Epithelial cell of prostate (primary cell): Measurements from ENCODE around the gene GRIN3B.

ENCODE experiments used
- DNase-seq: peaks from one replicate; pipeline ENCODE4 v3.0.0-alpha.2; 2011; ENCODE audit warnings: low read depth, low spot score
- H3K27ac ChIP-seq: fragments of 450-650 bp; 2 replicates; pipeline ENCODE4 v1.5.1; 2017; ENCODE audit warnings: mild to moderate bottlenecking

The GRIN3B gene

DNA sequence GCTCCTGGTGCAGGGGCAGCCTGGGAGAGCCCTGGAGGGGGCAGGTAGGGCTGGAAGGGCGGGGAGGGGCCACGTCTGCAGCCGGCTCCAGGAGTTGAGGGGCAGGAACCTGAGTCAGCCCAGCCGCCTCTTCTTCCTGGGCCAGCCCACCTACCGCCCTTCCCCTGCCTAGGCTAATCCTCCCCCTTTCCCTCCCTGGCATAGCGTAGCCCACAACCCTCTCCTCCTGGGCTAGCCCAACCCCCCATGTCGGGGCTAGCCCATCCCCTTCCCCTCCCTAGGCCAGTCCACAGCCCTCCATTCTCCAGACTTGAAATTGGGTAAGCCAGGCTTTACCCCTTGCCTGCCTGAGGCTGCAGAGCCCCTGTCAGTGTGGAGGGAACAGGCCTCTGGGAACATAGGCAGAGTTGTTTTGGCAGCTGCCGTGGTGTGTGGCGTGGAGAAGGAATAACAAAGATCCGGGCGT, 36.7 kb upstream of the GRIN3B start:
- no peak for DNase-seq
- H3K27ac ChIP-seq = no peak overlapping the region

DNA sequence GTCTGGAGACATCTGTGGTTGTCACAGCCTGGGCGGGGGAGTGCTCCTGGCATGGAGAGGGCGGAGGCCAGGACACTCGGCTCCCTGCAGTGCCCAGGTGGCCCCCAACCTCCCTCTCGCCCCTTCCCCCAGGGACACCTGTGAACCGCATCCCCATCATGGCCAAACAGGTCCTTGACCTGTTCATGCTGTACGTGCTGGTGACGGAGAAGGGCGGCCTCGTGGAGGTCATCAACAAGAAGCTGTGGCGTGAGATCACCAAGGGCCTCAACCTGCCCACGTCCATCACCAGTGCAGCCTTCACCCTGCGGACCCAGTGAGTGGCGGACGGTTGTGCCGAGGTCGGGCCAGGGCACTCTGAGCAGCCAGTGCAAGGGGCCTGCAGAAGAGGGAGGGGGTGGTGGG, 36.1 kb upstream of the GRIN3B start:
- no peak overlapping the region for H3K27ac ChIP-seq
- no peak for DNase-seq

DNA sequence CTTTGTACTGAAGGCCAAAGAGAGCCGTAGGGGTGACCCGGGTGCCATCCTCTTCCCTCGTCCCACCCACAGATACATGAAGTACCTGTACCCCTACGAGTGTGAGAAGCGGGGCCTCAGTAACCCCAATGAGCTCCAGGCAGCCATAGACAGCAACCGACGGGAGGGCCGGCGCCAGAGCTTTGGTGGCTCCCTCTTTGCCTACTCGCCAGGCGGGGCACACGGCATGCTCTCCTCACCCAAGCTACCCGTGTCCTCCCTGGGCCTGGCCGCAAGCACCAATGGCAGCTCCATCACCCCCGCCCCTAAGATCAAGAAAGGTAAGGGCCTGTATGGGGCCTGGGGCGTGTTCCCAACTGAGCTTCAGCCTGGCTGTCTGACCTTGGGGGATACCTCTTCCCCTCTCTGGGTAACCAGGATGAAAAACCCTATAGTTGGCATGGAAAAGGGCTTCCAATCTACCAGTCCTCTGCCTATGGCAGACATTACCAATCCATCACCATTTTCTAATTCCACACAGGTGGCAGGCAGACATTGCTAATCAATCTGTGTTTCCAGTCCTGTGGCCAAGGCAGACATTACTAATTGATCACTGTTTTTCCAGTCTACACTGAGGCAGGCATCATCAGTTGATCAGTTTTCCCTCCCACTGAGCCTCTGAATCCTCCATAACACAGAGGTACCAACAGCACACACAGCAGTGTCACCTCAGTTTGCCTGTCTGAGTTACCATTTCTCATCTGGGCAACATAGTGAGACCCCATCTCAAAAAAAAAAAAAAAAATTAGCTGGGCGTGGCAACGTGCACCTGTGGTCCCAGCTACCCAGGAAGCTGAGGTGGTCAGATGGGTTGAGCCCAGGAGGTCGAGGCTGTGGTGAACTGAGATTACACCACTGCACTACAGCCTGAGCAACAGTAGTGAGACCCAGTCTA, 35.2 kb upstream of the GRIN3B start:
- H3K27ac ChIP-seq = no peak overlapping the region
- no peak for DNase-seq

- H3K27ac ChIP-seq = no peak overlapping the region
- no peak for DNase-seq
Measured at GRCh38 chr19:966485-967088, 33.6 kb upstream of the GRIN3B start.

GRCh38 chr19:970695-971094, 29.5 kb upstream of the GRIN3B start:
- no peak for DNase-seq
- H3K27ac ChIP-seq = no peak overlapping the region

- DNase-seq = no peak
- H3K27ac ChIP-seq = no peak overlapping the region
Measured at GRCh38 chr19:971795-972194, 28.4 kb upstream of the GRIN3B start.

DNA sequence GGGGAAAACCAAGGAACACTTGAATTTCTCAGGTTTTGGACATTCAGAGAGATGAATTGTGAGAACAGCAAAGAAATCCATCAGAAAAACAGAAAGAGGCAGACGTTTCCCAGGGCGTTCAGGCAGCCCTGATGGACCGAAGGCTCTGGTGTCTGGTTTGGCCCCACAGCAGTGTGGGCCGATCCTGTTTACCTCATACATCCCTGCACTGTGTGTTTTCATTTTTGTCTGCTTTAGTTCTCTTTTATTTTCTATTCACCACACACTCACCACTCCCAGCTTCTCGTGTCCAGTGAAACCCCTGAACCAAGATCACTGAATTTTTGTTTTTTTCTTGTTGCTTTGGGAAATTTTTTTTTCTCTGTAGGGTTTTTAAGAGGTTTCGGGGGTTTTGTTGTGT, 27.9 kb upstream of the GRIN3B start:
- DNase-seq = no peak
- H3K27ac ChIP-seq = no peak overlapping the region

DNA sequence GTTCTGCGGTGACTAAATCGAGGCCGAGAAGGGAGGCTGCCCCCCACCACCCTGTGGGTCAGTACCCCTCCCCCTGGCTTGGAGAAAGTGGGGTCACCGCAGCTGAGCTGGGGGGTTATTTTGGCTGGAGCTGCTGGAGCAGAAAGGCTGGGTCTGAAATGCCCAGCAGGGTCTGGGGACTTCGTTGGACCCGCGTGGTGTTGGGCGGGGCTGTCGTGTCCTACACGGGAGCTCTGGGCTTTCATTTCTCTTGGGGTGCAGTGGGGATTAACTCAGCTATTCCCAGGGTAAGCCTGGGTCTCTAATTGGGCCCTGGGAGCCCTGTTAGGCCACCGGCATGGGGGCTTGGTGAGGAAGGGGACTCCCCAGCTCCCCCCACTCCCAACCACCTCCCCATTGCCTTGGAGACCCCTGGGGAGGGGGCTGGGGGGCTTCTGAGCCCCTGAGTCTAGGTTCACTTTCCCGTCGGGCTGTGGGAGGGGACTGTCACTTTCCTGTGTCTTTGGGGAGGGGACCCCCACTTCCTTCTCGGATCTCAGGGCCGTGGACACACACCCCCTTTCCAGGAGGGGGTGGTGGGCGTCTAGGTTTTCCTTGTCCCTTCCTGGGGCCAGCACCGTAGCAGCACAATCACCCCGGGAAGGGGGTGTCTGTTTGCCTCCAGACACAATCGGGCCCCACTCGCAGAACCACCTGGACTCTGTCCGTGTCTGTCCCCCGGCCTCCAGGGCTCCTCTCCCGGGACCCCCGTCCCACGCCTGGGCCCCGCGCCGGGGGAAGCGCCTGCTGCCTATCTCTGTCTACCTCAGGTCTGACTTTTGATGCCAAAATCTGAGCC, 26.3 kb upstream of the GRIN3B start:
- H3K27ac ChIP-seq = no peak overlapping the region
- DNase-seq = no peak

- H3K27ac ChIP-seq = no peak overlapping the region
- DNase-seq = no peak
Measured at GRCh38 chr19:974564-975257, 25.5 kb upstream of the GRIN3B start.

DNA sequence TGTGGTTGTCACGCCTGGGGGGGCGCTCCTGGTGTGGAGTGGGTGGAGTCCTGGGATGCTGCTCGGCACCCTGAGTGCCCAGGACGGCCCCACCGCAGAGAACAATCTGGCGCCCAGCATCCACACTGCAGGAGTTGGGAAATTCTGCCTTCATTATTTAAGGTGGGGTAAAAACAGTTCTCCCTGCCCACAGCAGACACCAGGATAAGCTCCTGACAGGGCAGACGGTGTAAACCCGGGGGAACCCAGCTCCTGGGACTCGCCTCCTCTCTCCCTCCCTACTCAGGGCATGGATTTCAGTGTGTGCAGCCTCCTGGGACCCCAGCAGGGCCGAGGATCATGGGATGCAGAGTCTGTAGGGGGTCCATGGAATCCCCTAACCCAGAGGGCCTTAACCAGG, 23.7 kb upstream of the GRIN3B start:
- H3K27ac ChIP-seq = no peak overlapping the region
- DNase-seq = no peak

DNA sequence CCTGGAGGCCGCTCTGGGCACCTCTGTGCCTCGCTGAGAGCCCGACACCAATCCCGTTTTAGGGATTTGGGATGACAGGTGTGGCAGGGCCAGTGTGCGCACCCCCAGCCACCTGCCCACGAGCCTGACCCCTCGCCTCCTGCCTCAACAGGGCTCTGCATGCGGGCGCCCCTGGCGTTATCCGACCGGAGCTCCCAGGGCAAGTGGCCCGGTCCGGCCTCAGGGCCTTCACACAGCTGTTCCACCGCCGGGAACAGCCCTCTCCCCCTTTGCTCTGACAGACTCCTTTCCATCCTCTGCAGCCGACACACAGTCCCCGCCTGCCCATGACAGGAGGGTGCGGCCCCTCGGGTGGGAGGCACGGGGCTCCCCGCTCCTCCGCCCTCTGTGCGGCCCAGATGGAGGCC, 23.2 kb upstream of the GRIN3B start:
- no peak for DNase-seq

GRCh38 chr19:979318-979741, 20.9 kb upstream of the GRIN3B start:
- no peak overlapping the region for H3K27ac ChIP-seq

More for the DNA sequence above, 23.2 kb upstream of the GRIN3B start:
- H3K27ac ChIP-seq = no peak overlapping the region

GRCh38 chr19:980133-980998, 19.9 kb upstream of the GRIN3B start:
- H3K27ac ChIP-seq = no peak overlapping the region
- DNase-seq = no peak

More at GRCh38 chr19:979318-979741, 20.9 kb upstream of the GRIN3B start:
- no peak for DNase-seq

DNA sequence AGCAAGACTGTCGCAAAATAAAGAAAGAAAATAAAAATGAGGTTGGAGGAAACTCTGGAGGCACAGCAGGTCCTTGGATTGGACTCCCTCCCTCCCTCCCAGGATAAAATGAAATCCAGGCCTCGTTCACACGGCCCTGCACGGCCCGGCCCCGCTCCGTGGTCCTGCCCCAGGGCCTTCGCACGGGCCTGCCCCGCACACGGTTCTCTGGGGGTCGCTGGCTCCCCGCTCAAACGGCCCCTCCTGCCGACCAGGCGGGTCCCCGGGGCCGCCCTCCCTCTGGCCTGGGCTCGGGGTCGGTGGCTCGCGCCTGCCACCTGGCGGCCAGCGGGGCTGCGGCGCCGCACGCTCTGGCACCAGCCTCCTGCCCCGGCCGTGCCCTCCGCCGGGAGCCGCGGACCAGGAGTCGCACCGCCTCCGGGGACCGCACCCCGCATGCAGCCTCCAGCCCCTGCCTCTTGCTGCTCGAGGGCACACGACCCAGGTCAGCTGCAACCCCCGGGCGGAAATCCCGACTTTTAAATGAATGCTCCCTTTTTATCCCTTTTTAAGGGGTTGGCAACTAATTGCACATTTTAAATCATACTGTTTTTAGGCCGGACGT, 17.6 kb upstream of the GRIN3B start:
- H3K27ac ChIP-seq = peak overlapping the region; percentile 60
- DNase-seq = no peak

DNA sequence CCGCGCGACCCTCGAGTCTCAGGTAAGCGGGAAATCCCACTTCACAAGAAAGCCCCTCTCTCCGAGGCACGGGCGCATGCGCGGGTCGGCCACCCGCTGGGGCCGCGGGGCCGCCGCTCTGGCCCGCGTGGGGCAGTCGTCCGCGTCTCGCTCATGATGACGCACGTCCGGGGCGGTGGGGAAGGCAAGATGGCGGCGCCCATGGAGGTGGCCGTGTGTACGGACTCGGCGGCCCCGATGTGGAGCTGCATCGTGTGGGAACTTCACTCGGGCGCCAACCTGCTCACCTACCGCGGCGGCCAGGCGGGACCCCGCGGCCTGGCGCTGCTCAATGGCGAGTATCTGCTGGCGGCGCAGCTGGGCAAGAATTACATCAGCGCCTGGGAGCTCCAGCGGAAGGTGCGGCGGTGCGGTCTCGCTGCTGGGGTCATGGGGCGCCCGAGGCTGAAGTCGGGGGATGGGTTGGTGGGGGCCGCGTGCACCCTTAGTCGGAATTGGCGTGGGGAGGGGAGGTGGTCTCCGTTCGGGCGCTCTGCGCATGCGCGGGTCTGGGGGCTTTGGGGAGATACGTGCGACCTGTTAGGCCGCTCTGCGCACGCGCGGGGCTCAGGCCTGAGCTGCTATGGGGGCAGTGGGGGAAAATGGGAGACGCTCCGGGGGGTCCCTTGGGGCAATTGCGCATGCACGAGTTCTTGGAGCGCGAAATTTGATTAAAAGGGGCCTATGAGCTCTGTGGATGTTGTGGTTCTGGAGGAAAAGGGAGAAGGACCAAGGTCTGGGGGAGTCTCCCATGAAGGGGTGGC, 15.9 kb upstream of the GRIN3B start, which contains the start of gene WDR18:
Gene WDR18 (plus strand): TSS at position 181 of the 803 bp plus-strand sequence. CDS start 9 bp downstream, at position 190.
- peak; percentile 27 for DNase-seq
- peak within 1 kb of the TSS; percentile 60 for H3K27ac ChIP-seq

DNA sequence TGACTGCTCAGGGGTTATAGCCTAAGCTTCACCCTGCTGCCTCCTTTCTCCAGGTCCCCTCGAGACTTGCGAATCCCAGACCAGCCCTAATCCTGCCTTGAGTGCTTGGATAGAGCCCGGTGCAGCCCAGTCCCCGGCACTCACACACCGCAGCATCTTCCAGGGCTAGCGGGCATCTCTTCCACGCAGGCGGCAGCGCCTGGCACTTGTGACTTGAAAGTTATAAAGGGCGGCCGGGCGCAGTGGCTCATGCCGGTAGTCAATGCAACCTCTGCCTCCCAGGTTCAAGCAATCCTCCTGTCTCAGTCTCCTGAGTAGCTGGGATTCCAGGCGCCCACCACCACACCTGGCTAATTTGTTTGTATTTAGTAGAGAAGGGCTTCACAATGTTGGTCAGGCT, 14.1 kb upstream of the GRIN3B start:
- no peak overlapping the region for H3K27ac ChIP-seq
- no peak for DNase-seq

GRCh38 chr19:988081-988480, 12.1 kb upstream of the GRIN3B start:
- H3K27ac ChIP-seq = no peak overlapping the region
- no peak for DNase-seq

- no peak for DNase-seq
- H3K27ac ChIP-seq = no peak overlapping the region
Measured at GRCh38 chr19:988510-988909, 11.7 kb upstream of the GRIN3B start.
